Activated CD8-positive, alpha-beta T cell treated with anti-CD3 and anti-CD28 coated beads for 36 hours (primary cell): Measurements from ENCODE around the gene SLN. TPM values are rescaled to one million over a fixed set of nuclear protein-coding genes. Genes with fewer than 3 reads are reported as not detected.

Experiments
- ATAC-seq: fragments of 200-7000 bp; cut with Tn5 transposase; one replicate; pipeline ENCODE4 v1.10.0; 2021; ENCODE audit warnings: mild to moderate bottlenecking, moderate library complexity
- CTCF ChIA-PET: fragments of 350-600 bp; sonication (Branson Sonifier 250); formaldehyde crosslinking; loops from one replicate; lab custom pipeline; 2021; ENCODE audit warnings: antibody characterized with exemption; lab: Charles Lee
- POLR2A ChIA-PET: fragments of 350-600 bp; sonication (Branson Sonifier 250); formaldehyde crosslinking; loops from one replicate; lab custom pipeline; 2021; ENCODE audit warnings: antibody characterized with exemption; lab: Charles Lee
- DNase-seq: peaks from one replicate; pipeline ENCODE4 v3.0.0-alpha.2; 2020
- H3K27ac Mint-ChIP-seq: one replicate; pipeline ENCODE4 v1.8.0; 2021; ENCODE audit warnings: mild to moderate bottlenecking, mixed read lengths
- H3K27me3 Mint-ChIP-seq: one replicate; pipeline ENCODE4 v1.8.0; 2021; ENCODE audit warnings: mixed read lengths
- H3K36me3 Mint-ChIP-seq: one replicate; pipeline ENCODE4 v1.8.0; 2021; ENCODE audit warnings: low read depth, mixed read lengths
- H3K4me1 Mint-ChIP-seq: one replicate; pipeline ENCODE4 v1.8.0; 2021; ENCODE audit warnings: low read depth, mixed read lengths
- H3K4me3 Mint-ChIP-seq: one replicate; pipeline ENCODE4 v1.8.0; 2021; ENCODE audit warnings: mild to moderate bottlenecking, moderate library complexity, mixed read lengths
- H3K9me3 Mint-ChIP-seq: one replicate; pipeline ENCODE4 v1.8.0; 2021; ENCODE audit warnings: mixed read lengths
- intact Hi-C: fragments of 100-400 bp; cut with micrococcal nuclease; formaldehyde crosslinking; loops from one replicate; pipeline ENCODE4 v1.10.0; 2022
- total RNA-seq, 2 experiments: library from RNA; stranded (reverse); gene quantifications; one replicate each; pipeline ENCODE4 v1.2.3, GENCODE V29; 2021
- TF ChIP-seq, protein P1 (sequence below): fragments of 200-600 bp; IDR thresholded peaks from one replicate; pipeline ENCODE4 v1.8.0; 2022; ENCODE audit warnings: antibody characterized with exemption, mild to moderate bottlenecking

Gene SLN
- total RNA-seq, 2 experiments from 2014 or later = not detected

DNA sequence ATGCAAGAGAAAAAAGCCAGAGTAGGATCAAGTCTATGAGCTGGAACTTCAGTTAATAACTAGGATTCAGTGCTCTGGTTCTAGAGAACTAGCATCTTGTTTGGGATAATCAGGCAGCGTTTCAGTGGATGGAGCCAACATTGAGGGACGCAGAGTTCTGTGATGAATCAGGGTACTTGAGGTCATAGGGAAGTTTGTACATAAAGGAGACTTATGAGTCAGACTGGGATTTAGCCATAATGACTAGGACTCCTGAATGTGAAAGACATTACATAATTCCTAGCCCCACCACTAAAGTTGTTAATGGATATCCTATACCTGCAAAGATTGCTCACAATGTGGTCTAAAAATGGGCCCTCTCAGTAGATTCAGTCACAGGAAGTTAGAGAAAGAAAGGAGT, 6.8 kb downstream of the SLN start:
- ATAC-seq (no peak), DNase-seq (no peak)
- Mint-ChIP-seq H3K4me1 (no peaks in the 10 kb centered on the region), H3K27ac (no peak overlapping the region), H3K9me3 (no peaks in the 10 kb centered on the region), H3K27me3 (peaks cover 25% of the 10 kb centered on the region), H3K36me3 (no peaks in the 10 kb centered on the region), H3K4me3 (no peak overlapping the region)
- intact Hi-C loops = no loop called here
- TF ChIP-seq, protein P1, sequence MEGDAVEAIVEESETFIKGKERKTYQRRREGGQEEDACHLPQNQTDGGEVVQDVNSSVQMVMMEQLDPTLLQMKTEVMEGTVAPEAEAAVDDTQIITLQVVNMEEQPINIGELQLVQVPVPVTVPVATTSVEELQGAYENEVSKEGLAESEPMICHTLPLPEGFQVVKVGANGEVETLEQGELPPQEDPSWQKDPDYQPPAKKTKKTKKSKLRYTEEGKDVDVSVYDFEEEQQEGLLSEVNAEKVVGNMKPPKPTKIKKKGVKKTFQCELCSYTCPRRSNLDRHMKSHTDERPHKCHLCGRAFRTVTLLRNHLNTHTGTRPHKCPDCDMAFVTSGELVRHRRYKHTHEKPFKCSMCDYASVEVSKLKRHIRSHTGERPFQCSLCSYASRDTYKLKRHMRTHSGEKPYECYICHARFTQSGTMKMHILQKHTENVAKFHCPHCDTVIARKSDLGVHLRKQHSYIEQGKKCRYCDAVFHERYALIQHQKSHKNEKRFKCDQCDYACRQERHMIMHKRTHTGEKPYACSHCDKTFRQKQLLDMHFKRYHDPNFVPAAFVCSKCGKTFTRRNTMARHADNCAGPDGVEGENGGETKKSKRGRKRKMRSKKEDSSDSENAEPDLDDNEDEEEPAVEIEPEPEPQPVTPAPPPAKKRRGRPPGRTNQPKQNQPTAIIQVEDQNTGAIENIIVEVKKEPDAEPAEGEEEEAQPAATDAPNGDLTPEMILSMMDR = no peak
- CTCF ChIA-PET = no interaction called here
- POLR2A ChIA-PET = no interaction called here

DNA sequence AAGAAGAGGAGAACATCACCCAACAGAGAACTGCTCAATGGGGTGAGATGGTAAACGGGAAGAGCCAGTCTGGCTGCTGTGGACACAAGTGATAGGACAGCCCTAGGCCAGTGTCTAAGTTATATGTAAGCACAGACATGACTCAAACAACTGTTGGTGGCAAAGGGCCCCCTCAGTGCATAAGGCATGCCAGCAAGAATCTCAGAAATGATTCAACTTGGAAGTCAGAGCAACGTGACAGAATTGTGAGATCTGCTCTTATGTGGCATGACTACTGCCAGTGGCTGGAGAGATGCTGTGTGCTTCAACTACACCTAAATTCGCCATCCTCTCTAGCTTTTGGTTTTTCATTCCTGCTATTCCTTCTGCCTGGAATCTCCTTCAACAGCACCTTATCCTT, 7.4 kb downstream of the SLN start:
- TF ChIP-seq, protein P1 = no peak
- H3K36me3 Mint-ChIP-seq = no peaks in the 10 kb centered on the region
- no peak overlapping the region for H3K27ac Mint-ChIP-seq
- no peak for ATAC-seq
- no peak overlapping the region for H3K4me3 Mint-ChIP-seq
- H3K4me1 Mint-ChIP-seq = no peaks in the 10 kb centered on the region
- H3K27me3 Mint-ChIP-seq = peaks cover 23% of the 10 kb centered on the region
- no peaks in the 10 kb centered on the region for H3K9me3 Mint-ChIP-seq
- POLR2A ChIA-PET = no interaction called here
- DNase-seq = no peak
- intact Hi-C loops = no loop called here
- CTCF ChIA-PET = no interaction called here

DNA sequence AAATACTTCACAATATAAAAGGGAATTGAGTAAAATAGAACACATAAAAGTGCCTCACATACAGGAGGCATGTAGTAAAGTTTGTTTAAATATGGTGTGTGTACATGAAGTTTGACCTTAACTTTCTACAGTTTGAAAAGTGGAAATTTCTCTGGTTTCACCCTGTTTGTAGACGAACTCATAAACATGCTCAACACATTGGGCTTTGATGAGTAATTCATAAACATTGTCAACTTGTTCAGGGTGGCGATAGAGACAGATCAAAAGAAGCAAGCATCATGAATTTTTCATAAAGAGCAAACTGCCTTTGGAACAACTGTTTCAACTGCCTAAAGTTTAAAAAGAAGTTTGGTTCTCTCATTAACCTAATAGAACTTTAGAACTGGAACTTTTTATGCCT, 9.1 kb downstream of the SLN start:
- TF ChIP-seq, protein P1 = no peak
- Mint-ChIP-seq H3K4me3 (no peak overlapping the region), H3K27ac (no peak overlapping the region), H3K9me3 (no peaks in the 10 kb centered on the region), H3K36me3 (no peaks in the 10 kb centered on the region), H3K27me3 (peaks cover 18% of the 10 kb centered on the region), H3K4me1 (no peaks in the 10 kb centered on the region)
- DNase-seq (no peak), ATAC-seq (no peak)
- POLR2A ChIA-PET = no interaction called here
- CTCF ChIA-PET = no interaction called here
- intact Hi-C loops = no loop called here

DNA sequence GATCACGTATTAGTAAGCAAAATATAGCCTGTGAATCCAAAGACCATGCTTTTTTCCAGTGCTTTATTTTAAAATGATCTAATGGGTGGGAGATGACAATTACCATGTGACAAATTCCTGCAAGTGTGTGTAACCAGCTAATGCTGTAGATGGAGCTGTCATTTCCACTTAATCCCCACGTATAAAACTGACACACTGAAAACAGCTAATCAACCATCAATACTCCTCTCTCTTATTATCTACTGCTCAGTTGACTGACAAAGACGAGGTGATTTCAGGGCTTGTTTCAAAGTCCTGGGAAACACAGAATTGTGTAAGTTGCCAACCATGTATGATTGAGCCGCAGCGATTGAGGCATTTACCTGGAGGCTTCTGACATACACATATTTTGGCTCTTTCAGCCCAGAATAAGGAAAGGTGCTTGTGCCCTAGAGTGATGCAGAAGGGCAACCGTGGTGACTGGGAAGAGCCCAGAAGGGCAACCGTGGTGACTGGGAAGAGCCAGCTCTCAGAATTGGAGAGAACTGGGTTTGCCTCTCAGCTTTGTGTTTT, 9.7 kb downstream of the SLN start:
- H3K36me3 Mint-ChIP-seq = no peaks in the 10 kb centered on the region
- no peak overlapping the region for H3K4me3 Mint-ChIP-seq
- peaks cover 15% of the 10 kb centered on the region for H3K27me3 Mint-ChIP-seq
- POLR2A ChIA-PET = no interaction called here
- DNase-seq (no peak), ATAC-seq (no peak)
- H3K9me3 Mint-ChIP-seq = no peaks in the 10 kb centered on the region
- intact Hi-C loops = no loop called here
- TF ChIP-seq, protein P1 = no peak
- no peaks in the 10 kb centered on the region for H3K4me1 Mint-ChIP-seq
- CTCF ChIA-PET = interaction anchor here (1.4 kb wide), 1 partner anchor 130 kb away, joined by 3 read pairs; no protein-coding TSS in a partner anchor
- no peak overlapping the region for H3K27ac Mint-ChIP-seq

DNA sequence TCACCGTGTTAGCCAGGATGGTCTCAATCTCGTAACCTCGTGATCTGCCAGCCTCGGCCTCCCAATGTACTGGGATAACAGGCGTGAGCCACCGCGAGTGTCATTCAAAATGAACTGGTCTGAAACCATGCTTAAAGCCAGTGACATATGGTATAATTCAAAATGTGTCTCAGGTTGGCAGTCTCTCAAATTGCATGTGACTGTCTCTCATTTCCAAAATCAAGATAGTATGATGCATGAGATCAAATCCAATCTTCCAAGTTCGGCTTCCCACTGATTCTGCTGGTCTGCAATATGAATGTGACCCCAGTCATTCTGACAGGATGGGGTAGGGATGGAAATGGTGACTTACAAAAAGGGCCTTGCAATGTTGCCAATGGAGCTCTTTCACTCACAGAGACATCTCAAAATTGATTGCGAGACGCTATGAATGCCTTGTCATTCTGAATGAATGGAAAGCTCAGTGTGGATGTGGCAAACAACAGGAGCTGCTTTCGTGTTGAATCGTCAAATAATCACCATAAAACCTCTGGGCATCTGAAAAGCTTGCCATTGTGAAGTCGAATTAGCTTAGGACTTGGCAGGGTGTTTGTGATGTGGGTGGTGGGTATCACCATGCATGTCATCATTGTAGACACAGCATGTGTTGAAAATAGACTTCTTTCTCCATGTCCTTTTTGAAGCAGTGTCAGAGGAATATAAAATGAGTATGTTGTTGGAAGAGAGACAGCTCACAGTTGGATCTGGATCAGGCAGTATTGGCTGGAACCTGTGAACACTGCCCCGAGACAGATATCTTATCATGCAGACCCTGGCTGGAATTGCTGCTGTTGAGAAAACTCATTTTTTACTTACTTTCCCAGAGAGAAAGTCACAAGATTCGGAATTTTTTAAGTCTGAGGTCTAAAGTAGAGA, 12.2 kb downstream of the SLN start:
- no peak for ATAC-seq

More for the DNA sequence above, 12.2 kb downstream of the SLN start:
- H3K36me3 Mint-ChIP-seq = no peaks in the 10 kb centered on the region
- intact Hi-C loops = no loop called here
- no peaks in the 10 kb centered on the region for H3K4me1 Mint-ChIP-seq
- H3K9me3 Mint-ChIP-seq = no peaks in the 10 kb centered on the region
- TF ChIP-seq, protein P1 = no peak
- ChIA-PET CTCF (interaction anchor here (1.3 kb wide), 1 partner anchor 11 kb away, joined by 5 read pairs; no protein-coding TSS in a partner anchor), POLR2A (no interaction called here)
- H3K27ac Mint-ChIP-seq = no peak overlapping the region
- peaks cover 16% of the 10 kb centered on the region for H3K27me3 Mint-ChIP-seq
- no peak for DNase-seq
- no peak overlapping the region for H3K4me3 Mint-ChIP-seq
